Mucosa of stomach (tissue), 1 donor: ENCODE results near the gene PCSK1N.

Experiments used
- H3K27me3 ChIP-seq: one replicate; pipeline ENCODE4 v1.7.0; 2013; ENCODE audit warnings: mild to moderate bottlenecking, low read length; ENCODE audit not compliant: control insufficient read depth, insufficient read depth
- H3K36me3 ChIP-seq: one replicate; pipeline ENCODE4 v1.7.0; 2013; ENCODE audit warnings: low read length; ENCODE audit not compliant: control insufficient read depth, insufficient read depth
- H3K4me1 ChIP-seq: one replicate; pipeline ENCODE4 v1.7.0; 2013; ENCODE audit warnings: mild to moderate bottlenecking, low read length; ENCODE audit not compliant: control insufficient read depth, insufficient read depth
- H3K4me3 ChIP-seq: one replicate; pipeline ENCODE4 v1.7.0; 2013; ENCODE audit warnings: low read length
- H3K9ac ChIP-seq: one replicate; pipeline ENCODE4 v1.7.0; 2013; ENCODE audit warnings: mild to moderate bottlenecking, low read length, moderate library complexity
- H3K9me3 ChIP-seq: one replicate; pipeline ENCODE4 v1.7.0; 2013; ENCODE audit warnings: mild to moderate bottlenecking, low read length, moderate library complexity; ENCODE audit not compliant: control insufficient read depth
- donor health status: Pancreatic carcinoma.

The PCSK1N gene

DNA sequence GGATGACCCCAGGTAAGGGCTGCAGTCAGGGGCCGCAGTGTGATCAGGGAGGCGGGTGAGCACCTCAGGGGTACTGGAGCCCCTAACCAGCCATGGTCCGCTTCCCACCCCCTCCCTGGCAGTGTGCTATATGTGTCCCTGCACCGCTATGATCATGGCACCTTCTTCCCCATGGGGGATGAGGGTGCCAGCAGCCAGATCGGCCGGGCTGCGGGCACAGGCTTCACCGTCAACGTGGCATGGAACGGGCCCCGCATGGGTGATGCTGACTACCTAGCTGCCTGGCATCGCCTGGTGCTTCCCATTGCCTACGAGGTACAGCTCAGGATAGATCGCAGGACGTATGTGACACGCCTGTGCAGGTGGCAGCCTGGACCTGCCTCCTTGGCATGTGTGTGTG lies 17.3 kb downstream of the PCSK1N start:
- Histone ChIP-seq H3K9ac (no peak overlapping the region), H3K9me3 (no peaks in the 10 kb centered on the region), H3K36me3 (no peaks in the 10 kb centered on the region), H3K4me1 (no peaks in the 10 kb centered on the region), H3K27me3 (no peaks in the 10 kb centered on the region), H3K4me3 (no peak overlapping the region)

DNA sequence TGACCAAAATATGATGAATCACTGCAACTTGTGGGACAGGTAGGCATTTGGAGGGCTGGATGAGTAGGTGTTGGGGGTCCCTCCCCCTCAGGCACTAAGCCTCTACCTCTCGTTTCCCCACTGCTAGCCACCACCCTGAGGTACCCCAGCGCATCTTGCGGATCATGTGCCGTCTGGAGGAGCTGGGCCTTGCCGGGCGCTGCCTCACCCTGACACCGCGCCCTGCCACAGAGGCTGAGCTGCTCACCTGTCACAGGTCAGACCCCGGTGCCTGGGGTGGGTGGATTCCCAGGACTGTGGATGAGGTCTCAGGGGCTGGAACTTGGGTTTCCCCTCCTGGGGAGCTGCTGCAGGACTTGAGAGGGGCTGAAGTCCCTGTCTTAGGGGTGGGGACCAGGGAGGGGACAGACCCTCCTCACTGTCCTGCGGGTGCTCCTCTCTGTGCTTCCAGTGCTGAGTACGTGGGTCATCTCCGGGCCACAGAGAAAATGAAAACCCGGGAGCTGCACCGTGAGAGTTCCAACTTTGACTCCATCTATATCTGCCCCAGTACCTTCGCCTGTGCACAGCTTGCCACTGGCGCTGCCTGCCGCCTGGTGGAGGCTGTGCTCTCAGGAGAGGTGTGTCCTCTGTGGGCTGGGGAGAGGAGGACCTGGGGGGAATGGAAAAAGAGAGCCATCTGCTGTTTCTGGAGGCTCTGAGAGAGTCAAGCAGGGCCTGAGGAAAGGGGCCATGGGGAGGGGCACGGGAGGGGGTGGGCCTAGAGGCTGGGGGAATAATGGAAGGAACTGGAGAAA lies 19.2 kb downstream of the PCSK1N start:
- Histone ChIP-seq H3K36me3 (no peaks in the 10 kb centered on the region), H3K4me1 (no peaks in the 10 kb centered on the region), H3K4me3 (no peak overlapping the region), H3K27me3 (no peaks in the 10 kb centered on the region), H3K9ac (no peak overlapping the region), H3K9me3 (no peaks in the 10 kb centered on the region)

DNA sequence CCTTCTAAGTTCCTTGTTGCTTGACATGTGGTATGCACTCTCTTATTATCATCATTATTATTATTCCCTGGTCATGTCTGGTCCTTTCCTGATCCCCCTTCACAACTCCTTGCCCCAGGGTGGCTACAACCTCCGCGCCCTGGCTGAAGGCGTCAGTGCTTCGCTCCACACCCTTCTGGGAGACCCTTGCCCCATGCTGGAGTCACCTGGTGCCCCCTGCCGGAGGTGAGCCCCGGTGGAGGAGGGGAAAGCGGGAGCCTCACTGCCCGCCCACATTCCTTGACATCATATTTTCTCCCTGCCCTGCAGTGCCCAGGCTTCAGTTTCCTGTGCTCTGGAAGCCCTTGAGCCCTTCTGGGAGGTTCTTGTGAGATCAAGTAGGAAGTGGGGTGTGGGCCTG lies 20.1 kb downstream of the PCSK1N start:
- Histone ChIP-seq H3K4me1 (no peaks in the 10 kb centered on the region), H3K27me3 (no peaks in the 10 kb centered on the region), H3K9me3 (no peaks in the 10 kb centered on the region), H3K36me3 (no peaks in the 10 kb centered on the region), H3K4me3 (no peak overlapping the region), H3K9ac (no peak overlapping the region)

DNA sequence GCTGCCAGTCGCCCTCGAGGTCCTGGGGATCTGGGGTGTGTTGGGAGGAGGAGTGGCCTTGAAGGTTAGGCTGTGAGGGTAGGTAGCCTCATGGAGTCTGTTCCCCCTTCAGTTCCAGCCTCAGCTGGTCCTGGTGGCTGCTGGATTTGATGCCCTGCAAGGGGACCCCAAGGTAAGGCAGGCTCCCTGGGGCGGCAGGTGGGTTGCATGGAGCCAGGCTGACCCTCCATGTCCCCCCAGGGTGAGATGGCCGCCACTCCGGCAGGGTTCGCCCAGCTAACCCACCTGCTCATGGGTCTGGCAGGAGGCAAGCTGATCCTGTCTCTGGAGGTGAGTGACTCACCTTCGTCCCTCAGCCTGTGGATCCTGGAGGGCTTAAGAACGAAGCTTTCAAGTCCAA lies 20.7 kb downstream of the PCSK1N start:
- Histone ChIP-seq H3K4me3 (no peak overlapping the region), H3K9ac (no peak overlapping the region), H3K9me3 (no peaks in the 10 kb centered on the region), H3K27me3 (no peaks in the 10 kb centered on the region), H3K36me3 (no peaks in the 10 kb centered on the region), H3K4me1 (no peaks in the 10 kb centered on the region)

DNA sequence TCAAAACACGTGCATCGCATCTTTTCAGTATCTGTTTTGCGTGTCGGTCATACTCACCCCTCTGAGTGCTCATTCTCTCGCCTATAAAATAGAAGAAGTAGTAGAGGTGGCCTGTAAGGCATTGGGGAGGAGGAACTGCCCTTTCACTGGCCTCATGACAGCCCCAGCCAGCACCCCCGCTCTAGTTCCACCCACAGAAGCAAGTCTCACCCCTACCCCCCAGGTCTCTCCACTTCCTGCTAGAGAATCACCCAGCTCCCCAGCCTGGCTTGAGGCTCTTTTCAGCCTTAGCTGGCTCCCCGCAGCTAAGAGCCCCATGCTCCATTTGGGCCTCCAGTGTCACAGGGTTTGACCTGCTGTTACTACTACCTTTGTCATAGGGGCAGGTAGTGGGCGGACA lies 21.8 kb downstream of the PCSK1N start:
- no peaks in the 10 kb centered on the region for H3K27me3 ChIP-seq
- H3K9ac ChIP-seq: no peak overlapping the region
- no peaks in the 10 kb centered on the region for H3K4me1 ChIP-seq
- no peak overlapping the region for H3K4me3 ChIP-seq
- no peaks in the 10 kb centered on the region for H3K36me3 ChIP-seq
- no peaks in the 10 kb centered on the region for H3K9me3 ChIP-seq

DNA sequence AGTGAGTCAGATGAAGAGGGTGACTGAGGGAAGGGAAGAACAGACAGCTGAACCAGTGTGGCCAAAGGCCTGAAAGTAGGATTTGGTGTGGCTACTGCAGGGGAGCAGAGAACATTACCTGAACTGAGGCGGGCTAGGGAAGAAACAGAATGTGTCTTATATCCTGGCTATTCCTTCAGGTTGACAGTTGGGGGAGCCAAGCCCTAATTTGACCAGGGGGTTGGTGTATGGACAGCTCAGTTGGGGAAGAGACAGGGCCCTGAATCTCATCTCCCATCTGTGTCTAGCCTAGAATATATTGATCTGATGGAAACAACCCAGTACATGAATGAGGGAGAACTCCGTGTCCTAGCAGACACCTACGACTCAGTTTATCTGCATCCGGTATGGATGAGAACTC lies 29.3 kb downstream of the PCSK1N start:
- Histone ChIP-seq H3K36me3 (no peaks in the 10 kb centered on the region), H3K4me3 (no peak overlapping the region), H3K9ac (no peak overlapping the region), H3K4me1 (peaks cover 7% of the 10 kb centered on the region), H3K27me3 (no peaks in the 10 kb centered on the region), H3K9me3 (no peaks in the 10 kb centered on the region)

DNA sequence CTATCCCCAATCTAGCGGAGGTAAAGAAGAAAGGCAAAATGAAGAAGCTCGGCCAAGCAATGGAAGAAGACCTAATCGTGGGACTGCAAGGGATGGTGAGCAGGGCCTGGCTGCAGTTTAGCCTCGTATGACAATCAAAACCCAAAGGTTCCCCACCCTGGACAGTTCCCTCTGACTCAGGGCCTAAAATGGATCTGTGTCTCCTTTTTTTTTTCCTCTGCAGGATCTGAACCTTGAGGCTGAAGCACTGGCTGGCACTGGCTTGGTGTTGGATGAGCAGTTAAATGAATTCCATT lies 32.6 kb downstream of the PCSK1N start:
- Histone ChIP-seq H3K9ac (peak overlapping the region; percentile 88), H3K9me3 (no peaks in the 10 kb centered on the region), H3K4me1 (peaks cover 14% of the 10 kb centered on the region), H3K36me3 (no peaks in the 10 kb centered on the region), H3K27me3 (no peaks in the 10 kb centered on the region), H3K4me3 (peak overlapping the region; percentile 50)

DNA sequence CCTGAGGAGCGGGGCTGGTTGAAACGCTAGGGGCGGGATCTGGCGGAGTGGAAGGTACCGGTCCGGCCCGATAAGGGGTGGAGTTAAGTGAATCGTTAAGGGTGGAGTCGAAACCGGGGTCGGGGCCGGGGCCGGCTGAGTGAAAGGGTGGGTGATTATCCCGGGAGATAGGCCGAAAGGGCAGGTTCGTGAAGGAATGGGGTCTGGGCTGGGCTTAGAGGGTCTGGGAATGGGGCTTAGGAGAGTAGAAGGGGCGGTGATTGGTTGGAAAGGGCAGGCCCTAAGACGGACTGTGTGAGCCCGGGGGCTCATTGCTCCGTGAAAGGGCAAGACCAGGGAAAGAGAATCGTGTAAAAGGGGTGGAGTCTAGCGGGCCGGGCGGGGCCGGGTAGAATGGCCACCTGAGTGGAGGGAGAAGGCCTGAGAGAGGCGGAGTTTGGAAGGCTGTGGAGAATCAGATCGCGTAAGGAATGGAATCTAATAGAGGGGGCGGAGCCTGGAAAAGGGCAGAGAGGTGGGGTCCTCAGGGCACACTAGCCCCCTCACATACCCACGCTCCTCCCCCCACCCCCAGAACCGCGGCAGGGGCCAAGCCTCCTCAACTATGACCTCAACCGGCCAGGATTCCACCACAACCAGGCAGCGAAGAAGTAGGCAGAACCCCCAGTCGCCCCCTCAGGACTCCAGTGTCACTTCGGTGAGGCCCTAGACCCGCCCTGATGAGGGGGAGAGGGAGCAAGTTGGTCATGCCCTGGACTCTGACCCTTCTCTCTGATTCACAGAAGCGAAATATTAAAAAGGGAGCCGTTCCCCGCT lies 33.1 kb downstream of the PCSK1N start:
- H3K4me1 ChIP-seq: peaks cover 14% of the 10 kb centered on the region
- H3K27me3 ChIP-seq: no peaks in the 10 kb centered on the region
- H3K9me3 ChIP-seq: no peaks in the 10 kb centered on the region
- H3K36me3 ChIP-seq: no peaks in the 10 kb centered on the region
- H3K9ac ChIP-seq: peak overlapping the region; percentile 88
- H3K4me3 ChIP-seq: peak overlapping the region; percentile 50

DNA sequence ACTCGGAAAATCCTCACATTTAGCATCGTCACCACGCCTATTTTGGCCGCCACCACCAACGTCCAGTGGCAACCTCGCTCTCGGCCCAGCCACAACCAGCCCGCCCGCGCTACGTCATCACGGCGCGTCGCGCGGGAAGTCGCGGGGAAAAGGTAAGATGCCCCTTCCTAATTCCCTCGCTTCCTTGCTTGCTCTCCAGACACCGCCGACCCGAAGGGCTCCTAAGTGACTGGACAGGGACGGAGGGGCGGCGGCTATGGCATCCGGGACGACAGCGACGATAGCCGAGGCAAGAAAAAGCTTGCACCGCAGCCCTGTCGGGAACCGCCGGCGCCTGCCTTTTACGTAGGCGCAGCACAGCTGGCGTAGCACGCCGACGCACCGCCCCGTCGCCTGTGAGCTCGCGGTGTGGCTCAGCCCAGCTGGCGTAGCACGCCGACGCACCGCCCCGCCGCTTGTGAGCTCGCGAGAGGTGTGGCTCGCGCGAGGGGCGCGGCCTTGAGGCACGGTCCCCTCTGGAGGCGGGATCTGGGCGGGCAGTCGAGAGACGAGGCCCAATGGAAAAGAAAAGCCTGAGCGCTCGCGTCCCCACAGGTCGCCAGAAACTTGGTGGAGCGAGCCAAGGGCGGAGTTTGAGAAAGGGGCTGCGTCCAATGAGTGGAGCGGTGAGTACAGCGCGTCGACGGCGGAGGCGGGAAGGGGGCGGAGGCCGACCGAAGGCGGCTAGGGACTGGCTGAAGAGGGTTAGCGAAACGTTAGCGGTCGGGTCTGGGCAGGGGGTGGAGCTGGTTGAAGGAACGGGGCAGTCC lies 33.9 kb downstream of the PCSK1N start, which contains the start of gene HDAC6:
Gene HDAC6, plus strand, starts transcription at position 788 of the 809 bp plus-strand sequence. CDS start 626 bp downstream, outside the sequence.
- Histone ChIP-seq H3K4me3 (peak within 1 kb of the TSS; percentile 67), H3K9me3 (no peaks in the 10 kb centered on the region), H3K9ac (peak within 1 kb of the TSS; percentile 88), H3K4me1 (peaks cover 14% of the 10 kb centered on the region), H3K36me3 (no peaks in the 10 kb centered on the region), H3K27me3 (no peaks in the 10 kb centered on the region)

DNA sequence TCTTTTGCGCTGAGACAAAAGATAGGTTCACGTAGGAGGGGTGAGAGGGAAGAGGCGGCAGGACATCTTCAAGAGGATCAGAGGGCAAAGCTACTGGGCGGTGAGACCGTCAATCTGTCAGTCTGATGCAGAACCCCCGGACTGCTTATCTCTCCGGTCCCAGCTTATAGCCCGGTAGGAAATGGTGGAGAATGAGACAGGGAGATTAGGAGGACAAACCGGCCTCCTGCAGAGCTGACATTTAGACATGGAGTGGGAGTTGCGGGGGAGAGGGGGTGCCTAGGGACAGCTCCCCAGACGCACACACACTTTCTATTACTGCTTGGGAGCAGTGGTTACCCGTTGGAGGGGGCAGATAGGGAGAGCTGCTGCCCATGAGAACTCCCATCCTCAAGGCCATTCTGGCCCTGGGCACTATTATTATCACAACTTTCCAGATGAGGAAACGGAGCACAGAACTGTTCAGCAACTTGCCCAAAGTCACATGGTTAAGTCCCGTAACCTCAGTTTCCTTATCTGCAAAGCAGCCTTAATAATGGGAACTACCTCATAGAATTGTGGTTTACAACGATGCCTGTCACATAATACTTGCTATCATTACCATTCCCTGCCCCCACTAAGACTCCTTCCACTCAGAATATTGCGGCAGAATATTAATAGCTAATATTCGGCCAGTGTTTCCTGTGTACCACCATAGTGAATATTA lies 34.7 kb downstream of the PCSK1N start:
- H3K9ac ChIP-seq: peak overlapping the region; percentile 61
- H3K36me3 ChIP-seq: no peaks in the 10 kb centered on the region
- H3K27me3 ChIP-seq: no peaks in the 10 kb centered on the region
- H3K9me3 ChIP-seq: no peaks in the 10 kb centered on the region
- H3K4me3 ChIP-seq: peak overlapping the region; percentile 67
- H3K4me1 ChIP-seq: peaks cover 14% of the 10 kb centered on the region

DNA sequence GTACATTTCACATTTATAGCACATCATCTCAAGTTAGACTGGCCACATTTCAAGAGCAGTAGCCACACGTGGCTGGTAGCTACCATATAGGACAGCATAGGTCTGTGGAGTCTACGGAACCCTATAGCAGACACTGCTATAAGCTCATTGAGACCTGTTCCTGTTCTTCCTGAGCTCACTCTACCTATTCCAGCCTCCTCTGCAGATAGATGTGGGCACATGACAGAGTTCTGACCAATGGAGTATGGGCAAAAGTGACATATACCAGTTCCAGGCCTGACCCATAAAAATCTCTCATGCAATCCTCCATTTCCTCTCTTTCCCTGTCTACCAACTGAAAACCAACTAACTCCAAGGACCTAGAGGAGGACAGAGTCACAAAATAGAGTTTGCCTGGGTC lies 37.1 kb downstream of the PCSK1N start:
- Histone ChIP-seq H3K9ac (no peak overlapping the region), H3K36me3 (no peaks in the 10 kb centered on the region), H3K4me1 (peaks cover 14% of the 10 kb centered on the region), H3K4me3 (no peak overlapping the region), H3K27me3 (no peaks in the 10 kb centered on the region), H3K9me3 (no peaks in the 10 kb centered on the region)
